Central memory CD8-positive, alpha-beta T cell (primary cell): ENCODE data around the gene H2AZ2.
"Not testable (repeated sequence)": the region's sequence is repeated elsewhere in the genome, so short reads cannot be mapped to it uniquely, and the experiment has no call there.

Source experiments
- ATAC-seq: fragments of 150-1000 bp; cut with Tn5 transposase; replicated peaks from 2 replicates; pipeline ENCODE4 v1.10.0; 2022; ENCODE audit warnings: mild to moderate bottlenecking, moderate FRiP score, moderate number of reproducible peaks; ENCODE audit not compliant: poor library complexity, severe bottlenecking; ENCODE audit errors: extremely low read depth
- DNase-seq, 2 donors: peaks; one replicate each; pipeline ENCODE4 v3.0.0; 2021; ENCODE audit warnings: low spot score in 2 of 2
- H3K27ac Mint-ChIP-seq: one replicate; pipeline ENCODE4 v1.8.0; 2022; ENCODE audit warnings: low read depth, mild to moderate bottlenecking, moderate library complexity, mixed read lengths
- H3K27me3 Mint-ChIP-seq: one replicate; pipeline ENCODE4 v1.8.0; 2022; ENCODE audit warnings: mixed read lengths
- H3K36me3 Mint-ChIP-seq: one replicate; pipeline ENCODE4 v1.8.0; 2022; ENCODE audit warnings: mild to moderate bottlenecking, moderate library complexity, mixed read lengths; ENCODE audit not compliant: insufficient read depth
- H3K4me1 Mint-ChIP-seq: one replicate; pipeline ENCODE4 v1.8.0; 2022; ENCODE audit warnings: mixed read lengths
- H3K4me3 Mint-ChIP-seq: one replicate; pipeline ENCODE4 v1.8.0; 2022; ENCODE audit warnings: mild to moderate bottlenecking, moderate library complexity, mixed read lengths
- H3K9me3 Mint-ChIP-seq: one replicate; pipeline ENCODE4 v1.8.0; 2022; ENCODE audit warnings: mixed read lengths

Gene H2AZ2

DNA sequence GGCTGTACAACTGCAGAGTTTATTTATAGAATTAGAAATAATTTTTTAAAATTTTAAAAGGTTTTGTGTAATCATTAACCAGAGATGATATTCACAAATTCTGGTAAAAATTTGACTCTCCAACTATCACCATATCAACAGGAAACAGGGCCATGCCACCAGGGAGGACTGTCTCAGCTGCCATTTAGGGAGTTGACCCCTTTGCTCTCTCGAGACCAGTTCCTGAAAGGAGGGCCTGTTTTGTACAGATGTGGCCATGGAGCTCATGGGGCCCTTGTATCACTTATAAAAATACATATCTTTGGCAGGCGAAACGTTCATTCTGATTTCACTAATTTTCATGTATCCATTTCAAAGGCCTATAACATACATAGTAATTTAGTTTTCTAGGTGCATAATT is 20.3 kb downstream of the H2AZ2 start:
- H3K36me3 Mint-ChIP-seq: peaks cover 60% of the 10 kb centered on the region
- no peak overlapping the region for H3K27ac Mint-ChIP-seq
- peaks cover 13% of the 10 kb centered on the region for H3K4me1 Mint-ChIP-seq
- no peak overlapping the region for H3K4me3 Mint-ChIP-seq
- H3K27me3 Mint-ChIP-seq: no peaks in the 10 kb centered on the region
- ATAC-seq (no peak), DNase-seq (no peak)
- H3K9me3 Mint-ChIP-seq: no peaks in the 10 kb centered on the region

DNA sequence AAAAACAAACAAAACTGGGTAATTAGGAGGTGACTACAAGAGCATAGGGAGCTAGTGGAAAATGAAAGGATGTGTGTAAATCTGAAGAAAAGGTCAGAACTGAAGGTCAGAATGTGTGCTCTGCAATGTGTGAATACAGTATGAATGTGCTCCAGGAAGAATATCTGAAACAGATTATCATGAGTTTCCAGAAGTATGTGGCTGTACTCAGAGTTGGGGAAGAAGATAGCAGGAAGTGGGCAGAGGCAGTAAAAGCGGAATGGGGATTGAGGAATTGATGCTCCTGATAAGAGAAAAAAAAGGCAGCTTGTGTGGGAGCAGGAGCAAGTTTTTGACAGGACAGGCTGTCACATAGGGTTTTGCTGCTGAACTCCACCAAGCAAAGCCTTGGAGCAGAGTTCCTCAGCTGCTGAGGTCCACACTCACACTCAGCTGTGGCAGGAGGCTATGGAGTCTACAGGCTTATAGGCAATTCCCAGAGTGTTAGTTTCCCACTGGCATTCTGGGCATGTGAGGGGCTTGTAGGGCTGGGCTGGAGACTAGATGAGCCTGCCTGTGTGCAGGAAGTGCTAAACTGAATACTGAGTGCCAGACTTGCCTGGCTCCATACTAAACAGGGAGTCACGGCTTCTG is 22.9 kb downstream of the H2AZ2 start:
- Mint-ChIP-seq H3K4me1 (peaks cover 13% of the 10 kb centered on the region), H3K27ac (peak overlapping the region; percentile 25), H3K4me3 (no peak overlapping the region), H3K36me3 (peaks cover 46% of the 10 kb centered on the region), H3K9me3 (no peaks in the 10 kb centered on the region), H3K27me3 (no peaks in the 10 kb centered on the region)
- ATAC-seq (peak; percentile 13), DNase-seq (no peak)

DNA sequence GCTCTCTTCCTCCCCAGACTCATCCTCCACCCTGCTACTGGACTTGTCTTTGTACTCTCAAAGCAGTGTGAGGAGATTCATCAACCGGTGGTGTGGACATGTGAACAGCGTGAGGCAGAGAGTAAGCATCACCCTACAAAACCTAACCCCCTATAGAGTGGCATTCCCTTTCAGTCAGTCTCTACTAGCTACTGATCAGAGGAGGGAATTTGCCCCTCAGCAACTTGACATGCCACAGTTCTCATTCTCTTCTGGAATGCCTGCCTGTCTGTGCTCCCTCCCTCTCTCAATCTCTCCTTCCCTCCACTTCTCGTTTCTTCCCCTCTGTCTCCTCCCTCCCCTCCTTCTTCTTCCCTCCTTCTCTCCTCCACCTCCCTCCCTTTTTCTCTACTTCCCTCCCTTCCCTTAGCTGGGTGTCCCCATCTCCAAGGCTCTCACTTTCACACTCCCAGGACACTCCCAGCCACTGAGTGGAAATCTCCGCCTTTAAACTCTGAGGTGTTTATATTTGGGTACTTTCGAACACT is 24.6 kb downstream of the H2AZ2 start:
- DNase-seq (no peak), ATAC-seq (no peak)
- peaks cover 13% of the 10 kb centered on the region for H3K4me1 Mint-ChIP-seq
- H3K9me3 Mint-ChIP-seq: no peaks in the 10 kb centered on the region
- H3K36me3 Mint-ChIP-seq: peaks cover 34% of the 10 kb centered on the region
- H3K4me3 Mint-ChIP-seq: no peak overlapping the region
- H3K27me3 Mint-ChIP-seq: no peaks in the 10 kb centered on the region
- H3K27ac Mint-ChIP-seq: peak overlapping the region; percentile 25

DNA sequence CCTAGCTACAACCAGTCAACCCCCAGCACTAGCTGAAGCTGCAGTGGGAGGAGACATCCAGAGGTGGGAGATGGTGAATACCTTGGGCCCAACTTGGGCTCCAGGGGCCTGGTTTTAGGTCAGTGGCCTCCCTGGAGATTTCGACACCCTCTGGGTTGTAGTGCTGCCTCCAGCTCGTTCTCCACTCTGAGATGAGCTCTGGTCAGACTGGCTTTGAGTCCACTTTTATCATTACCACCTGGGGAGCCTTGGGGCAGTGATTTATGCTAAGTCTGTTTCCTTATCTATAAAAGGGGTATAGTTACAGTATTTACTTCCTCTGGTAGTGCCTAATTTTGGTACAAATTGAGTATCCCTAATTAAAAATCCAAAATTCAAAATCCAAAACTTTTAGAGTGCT is 28.6 kb downstream of the H2AZ2 start:
- ATAC-seq (no peak), DNase-seq (no peak)
- Mint-ChIP-seq H3K27me3 (no peaks in the 10 kb centered on the region), H3K27ac (no peak overlapping the region), H3K36me3 (peaks cover 15% of the 10 kb centered on the region), H3K9me3 (no peaks in the 10 kb centered on the region), H3K4me1 (peaks cover 6% of the 10 kb centered on the region), H3K4me3 (no peak overlapping the region)

DNA sequence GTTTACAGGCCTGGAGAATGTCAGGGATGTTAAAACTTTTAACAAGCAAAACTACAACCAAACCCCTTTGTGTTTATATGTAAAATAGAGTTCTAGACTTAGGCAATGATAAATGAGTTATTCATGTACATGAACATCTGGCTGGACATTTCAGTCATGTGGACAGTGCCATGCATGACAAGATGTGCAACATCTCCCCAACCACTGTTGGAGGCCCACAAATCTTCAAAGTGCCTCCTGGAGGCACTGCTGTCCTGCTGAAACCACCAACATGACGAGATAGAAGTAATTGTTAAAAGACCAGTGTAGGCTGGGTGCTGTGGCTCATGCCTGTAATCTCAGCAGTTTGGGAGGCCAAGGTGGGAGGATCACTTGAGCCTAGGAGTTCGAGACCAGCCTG is 33.0 kb downstream of the H2AZ2 start:
- no peaks in the 10 kb centered on the region for H3K9me3 Mint-ChIP-seq
- no peak for ATAC-seq
- H3K27ac Mint-ChIP-seq: no peak overlapping the region

DNA sequence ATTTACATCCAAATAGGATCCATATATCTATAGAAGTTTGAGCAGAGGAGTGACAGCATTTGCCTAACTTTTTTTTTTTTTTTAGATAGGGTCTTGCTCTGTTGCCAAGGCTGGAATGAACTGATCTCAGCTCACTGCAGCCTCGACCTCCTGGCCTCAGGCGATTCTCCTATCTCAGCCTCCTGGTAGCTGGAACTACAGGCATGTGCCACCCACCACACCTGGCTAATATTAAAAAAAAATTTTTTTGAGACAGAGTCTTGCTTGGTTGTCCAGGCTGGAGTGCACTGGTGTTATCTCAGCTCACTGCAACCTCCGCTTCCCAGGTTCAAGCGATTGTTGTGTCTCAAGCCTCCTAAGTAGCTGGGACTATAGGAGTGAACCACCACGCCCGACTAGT is 36.3 kb downstream of the H2AZ2 start:
- Mint-ChIP-seq H3K4me3 (no peak overlapping the region), H3K36me3 (peaks cover 1% of the 10 kb centered on the region), H3K4me1 (no peaks in the 10 kb centered on the region), H3K27me3 (no peaks in the 10 kb centered on the region), H3K9me3 (no peaks in the 10 kb centered on the region), H3K27ac (no peak overlapping the region)
- no peak for ATAC-seq
- DNase-seq: no peak

More for the DNA sequence above, 33.0 kb downstream of the H2AZ2 start:
- H3K27me3 Mint-ChIP-seq: no peaks in the 10 kb centered on the region
- no peak overlapping the region for H3K4me3 Mint-ChIP-seq
- no peak for DNase-seq
- H3K4me1 Mint-ChIP-seq: no peaks in the 10 kb centered on the region
- H3K36me3 Mint-ChIP-seq: peaks cover 3% of the 10 kb centered on the region

DNA sequence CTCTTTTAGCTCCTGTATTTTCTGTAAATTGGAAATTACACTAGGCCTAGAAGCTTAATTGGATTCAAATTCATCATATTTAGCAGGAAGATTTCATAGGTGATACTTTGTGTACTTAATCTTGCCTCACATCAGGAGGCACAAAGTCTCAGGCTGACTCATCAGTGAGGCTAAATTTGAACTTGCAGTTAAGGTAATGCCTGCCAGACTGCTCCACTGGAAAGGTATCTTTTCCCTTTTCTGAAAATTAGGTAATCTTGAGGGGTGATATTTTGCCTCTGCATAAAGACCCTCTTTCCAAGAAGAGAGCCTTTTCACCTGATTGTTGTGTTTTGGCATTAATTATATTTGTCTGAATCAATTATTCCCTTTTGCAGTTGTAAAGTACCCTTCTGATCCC is 36.8 kb downstream of the H2AZ2 start:
- Mint-ChIP-seq H3K4me3 (no peak overlapping the region), H3K27ac (no peak overlapping the region), H3K36me3 (peaks cover 1% of the 10 kb centered on the region), H3K4me1 (no peaks in the 10 kb centered on the region), H3K27me3 (no peaks in the 10 kb centered on the region), H3K9me3 (no peaks in the 10 kb centered on the region)
- DNase-seq (no peak), ATAC-seq (no peak)

DNA sequence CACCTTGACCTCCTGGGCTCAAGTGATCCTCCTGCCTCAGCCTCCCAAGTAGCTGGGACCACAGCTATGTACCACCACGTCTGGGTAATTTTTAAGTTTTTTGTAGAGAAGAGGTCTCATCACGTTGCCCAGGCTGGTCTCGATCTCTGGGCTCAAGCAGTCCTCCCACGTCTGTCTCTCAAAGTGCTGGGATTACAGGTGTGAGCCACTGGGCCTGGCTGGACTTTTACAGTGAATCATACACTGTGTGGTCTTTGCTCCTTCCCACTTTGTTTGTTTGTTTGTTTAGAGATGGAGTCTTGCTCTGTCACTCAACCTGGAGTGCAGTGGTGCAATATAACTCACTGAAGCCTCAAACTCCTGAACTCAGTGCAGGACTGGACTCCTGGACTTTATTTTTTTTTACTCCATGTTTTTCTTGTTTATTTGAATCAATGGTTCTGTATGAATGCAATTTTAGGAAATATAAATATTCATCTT is 38.9 kb downstream of the H2AZ2 start:
- H3K4me3 Mint-ChIP-seq: no peak overlapping the region
- no peak for ATAC-seq
- no peak for DNase-seq
- H3K27me3 Mint-ChIP-seq: no peaks in the 10 kb centered on the region
- H3K9me3 Mint-ChIP-seq: no peaks in the 10 kb centered on the region
- H3K27ac Mint-ChIP-seq: no peak overlapping the region
- H3K36me3 Mint-ChIP-seq: peaks cover 4% of the 10 kb centered on the region
- no peaks in the 10 kb centered on the region for H3K4me1 Mint-ChIP-seq

DNA sequence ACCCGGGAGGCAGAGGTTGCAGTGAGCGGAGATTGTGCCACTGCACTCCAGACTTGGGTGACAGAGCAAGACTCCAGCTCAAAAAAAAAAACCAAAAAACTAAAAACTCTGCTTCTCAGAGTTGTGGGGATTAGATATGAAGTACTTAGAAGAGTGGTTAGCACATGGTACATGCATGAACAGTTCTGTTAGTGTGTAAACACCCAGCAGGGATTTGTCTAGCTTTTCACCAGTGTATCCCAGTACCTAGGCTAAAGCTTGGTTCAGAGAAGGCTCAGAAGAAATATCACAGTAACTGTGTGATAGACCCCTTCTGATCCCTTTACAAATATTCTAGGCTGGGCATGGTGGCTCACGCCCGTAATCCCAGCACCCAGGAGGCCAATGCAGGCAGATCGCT is 41.9 kb downstream of the H2AZ2 start:
- Mint-ChIP-seq H3K4me3 (no peak overlapping the region), H3K4me1 (peaks cover 2% of the 10 kb centered on the region), H3K27ac (no peak overlapping the region), H3K36me3 (peaks cover 34% of the 10 kb centered on the region), H3K27me3 (no peaks in the 10 kb centered on the region), H3K9me3 (no peaks in the 10 kb centered on the region)
- ATAC-seq: no peak
- no peak for DNase-seq

DNA sequence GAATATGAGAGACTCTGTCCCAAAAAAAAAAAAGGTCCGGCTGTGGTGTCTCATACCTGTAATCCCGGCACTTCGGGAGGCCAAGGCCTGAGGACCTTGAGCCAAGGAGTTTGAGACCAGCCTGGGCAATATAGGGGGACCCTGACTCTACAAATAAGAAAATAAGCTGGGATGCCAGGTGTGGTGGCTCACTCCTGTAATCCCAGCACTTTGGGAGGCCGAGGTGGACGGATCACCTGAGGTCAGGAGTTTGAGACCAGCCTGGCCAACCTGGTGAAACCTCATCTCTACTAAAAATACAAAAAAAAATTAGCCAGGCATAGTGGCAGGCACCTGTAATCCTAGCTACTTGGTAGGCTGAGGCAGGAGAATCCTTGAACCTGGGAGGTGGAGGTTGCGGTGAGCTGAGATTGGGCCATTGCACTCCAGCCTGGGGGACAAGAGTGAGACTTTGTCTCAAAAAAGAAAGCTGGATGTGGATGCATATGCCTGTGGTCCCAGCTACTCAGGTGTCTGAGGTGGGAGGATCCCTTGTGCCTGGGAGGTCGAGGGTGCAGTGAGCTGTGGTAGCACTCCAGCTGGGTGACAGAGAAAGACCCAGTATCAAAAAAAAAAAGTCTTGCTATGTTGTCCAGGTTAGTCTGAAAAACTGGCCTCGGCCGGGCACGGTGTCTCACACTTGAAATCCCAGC is 43.9 kb downstream of the H2AZ2 start:
- Mint-ChIP-seq H3K4me1 (peaks cover 16% of the 10 kb centered on the region), H3K36me3 (peaks cover 52% of the 10 kb centered on the region)
- not testable (repeated sequence) for DNase-seq, H3K27me3 Mint-ChIP-seq, ATAC-seq, H3K4me3 Mint-ChIP-seq, H3K9me3 Mint-ChIP-seq, H3K27ac Mint-ChIP-seq

DNA sequence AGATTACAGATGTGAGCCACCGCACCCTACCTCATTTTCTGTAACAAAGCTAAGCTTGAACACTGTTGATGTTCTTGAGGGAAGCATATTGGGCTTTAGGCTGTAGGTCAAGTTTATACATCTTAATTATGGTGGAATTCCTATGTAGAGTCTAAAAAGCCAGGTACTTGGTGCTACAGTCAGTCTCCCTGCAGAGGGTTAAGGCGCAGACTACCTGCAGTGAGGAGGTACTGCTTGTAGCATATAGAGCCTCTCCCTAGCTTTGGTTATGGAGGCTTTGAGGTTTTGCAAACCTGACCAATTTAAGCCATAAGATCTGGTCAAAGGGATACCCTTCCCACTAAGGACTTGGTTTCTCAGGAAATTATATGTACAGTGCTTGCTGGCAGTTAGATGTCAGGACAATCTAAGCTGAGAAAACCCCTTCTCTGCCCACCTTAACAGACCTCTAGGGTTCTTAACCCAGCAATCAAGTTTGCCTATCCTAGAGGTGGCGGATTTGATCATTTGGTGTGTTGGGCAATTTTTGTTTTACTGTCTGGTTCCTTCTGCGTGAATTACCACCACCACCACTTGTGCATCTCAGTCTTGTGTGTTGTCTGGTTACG is 45.4 kb downstream of the H2AZ2 start:
- no peak overlapping the region for H3K4me3 Mint-ChIP-seq
- no peaks in the 10 kb centered on the region for H3K9me3 Mint-ChIP-seq
- no peak for ATAC-seq
- H3K4me1 Mint-ChIP-seq: peaks cover 28% of the 10 kb centered on the region
- DNase-seq: no peak
- no peak overlapping the region for H3K27ac Mint-ChIP-seq
- H3K27me3 Mint-ChIP-seq: no peaks in the 10 kb centered on the region
- peaks cover 64% of the 10 kb centered on the region for H3K36me3 Mint-ChIP-seq

DNA sequence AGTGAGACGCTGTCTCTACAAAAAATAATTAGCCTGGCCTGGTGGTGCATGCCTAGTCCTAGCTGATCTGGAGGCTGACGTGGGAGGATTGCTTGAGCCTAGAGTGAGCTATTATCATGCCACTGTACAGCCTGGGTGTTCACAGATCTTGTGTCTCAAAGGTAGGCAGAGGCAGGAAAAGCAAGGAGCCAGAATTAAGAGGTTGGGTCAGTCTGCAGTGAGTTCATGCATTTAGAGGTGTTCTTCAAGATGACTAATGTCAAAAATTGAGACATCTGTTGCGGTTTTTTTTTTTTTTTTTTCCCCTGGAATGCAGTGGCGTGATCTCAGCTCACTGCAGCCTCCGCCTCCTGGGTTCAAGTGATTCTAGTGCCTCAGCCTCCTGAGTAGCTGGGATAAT is 46.0 kb downstream of the H2AZ2 start:
- peaks cover 32% of the 10 kb centered on the region for H3K4me1 Mint-ChIP-seq
- H3K27me3 Mint-ChIP-seq: no peaks in the 10 kb centered on the region
- ATAC-seq (no peak), DNase-seq (no peak)
- H3K9me3 Mint-ChIP-seq: no peaks in the 10 kb centered on the region
- peaks cover 70% of the 10 kb centered on the region for H3K36me3 Mint-ChIP-seq
- H3K4me3 Mint-ChIP-seq: no peak overlapping the region
- peak overlapping the region; percentile 38 for H3K27ac Mint-ChIP-seq

DNA sequence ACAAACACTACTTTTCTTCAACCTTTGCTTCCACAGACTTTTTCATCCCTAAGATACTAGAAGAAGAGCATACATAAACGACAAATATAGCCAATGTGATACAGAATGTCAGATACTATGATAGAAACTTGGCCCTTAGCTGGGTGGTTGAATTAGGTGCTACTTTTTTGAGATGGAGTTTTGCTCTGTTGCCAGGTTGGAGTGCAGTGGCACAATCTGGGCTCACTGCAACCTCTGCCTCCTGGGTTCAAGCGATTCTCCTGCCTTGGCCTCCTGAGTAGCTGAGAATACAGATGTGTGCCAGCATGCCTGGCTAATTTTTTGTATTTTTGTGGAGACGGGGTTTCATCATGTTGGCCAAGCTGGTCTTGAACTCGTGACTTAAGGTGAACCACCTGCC is 47.9 kb downstream of the H2AZ2 start:
- no peak for ATAC-seq
- no peak overlapping the region for H3K4me3 Mint-ChIP-seq
- peak overlapping the region; percentile 35 for H3K27ac Mint-ChIP-seq

More for the DNA sequence above, 47.9 kb downstream of the H2AZ2 start:
- Mint-ChIP-seq H3K27me3 (no peaks in the 10 kb centered on the region), H3K4me1 (peaks cover 32% of the 10 kb centered on the region), H3K36me3 (peaks cover 77% of the 10 kb centered on the region), H3K9me3 (no peaks in the 10 kb centered on the region)
- no peak for DNase-seq
